Urinary bladder (tissue), 2 donors: ENCODE data around the gene EPPIN. TPM values are rescaled to one million over a fixed set of nuclear protein-coding genes. Genes with fewer than 3 reads are reported as not detected.

Experiments used
- polyA plus RNA-seq: library from polyadenylated mRNA; stranded (reverse); fragments of 200-250 nt; gene quantifications from one replicate; pipeline ENCODE4 v1.2.3, GENCODE V29; 2013
- small RNA-seq: library from RNA; depleted of rRNA; stranded (forward); fragments of <200 nt; gene quantifications from one replicate; pipeline ENCODE3, GENCODE V24; 2014
- total RNA-seq: library from RNA; depleted of rRNA; stranded (reverse); fragments of >200 nt; gene quantifications from one replicate; pipeline ENCODE4 v1.2.3, GENCODE V29; 2014
- donor health status: healthy.

EPPIN gene
- total and polyA plus RNA-seq, 2 donors = not detected

Small RNAs within 50 kb of the gene (small RNA-seq; reads per million reads assigned to genes)
- not detected for gene AL031663.1
- not detected for gene HSPD1P21
- gene RNA5SP485 = not detected

Other genes with a start within 250 kb of the EPPIN start
- not detected for gene RBPJL, start 240.6 kb downstream of the EPPIN start, total RNA-seq
- not detected for gene RBPJL, start 240.6 kb downstream of the EPPIN start, polyA plus RNA-seq
- 1.5 TPM for gene MATN4, start 239.1 kb downstream of the EPPIN start, total RNA-seq
- 0.58 TPM for gene MATN4, start 239.1 kb downstream of the EPPIN start, polyA plus RNA-seq
- 28.9 TPM for gene SDC4, start 199.0 kb downstream of the EPPIN start, total RNA-seq
- gene SDC4, start 199.0 kb downstream of the EPPIN start, polyA plus RNA-seq = 110 TPM
- gene SYS1, start 184.2 kb downstream of the EPPIN start, total RNA-seq = 19.5 TPM
- 39.4 TPM for gene SYS1, start 184.2 kb downstream of the EPPIN start, polyA plus RNA-seq
- gene TP53TG5, start 169.1 kb downstream of the EPPIN start, total RNA-seq = 0.69 TPM
- 0.96 TPM for gene TP53TG5, start 169.1 kb downstream of the EPPIN start, polyA plus RNA-seq
- 15.5 TPM for gene DBNDD2, start 139.1 kb downstream of the EPPIN start, total RNA-seq
- 194 TPM for gene DBNDD2, start 139.1 kb downstream of the EPPIN start, polyA plus RNA-seq
- gene PIGT, start 131.3 kb downstream of the EPPIN start, total RNA-seq = 30.5 TPM
- 121 TPM for gene PIGT, start 131.3 kb downstream of the EPPIN start, polyA plus RNA-seq
- gene WFDC2, start 77.6 kb downstream of the EPPIN start, total RNA-seq = not detected
- gene WFDC2, start 77.6 kb downstream of the EPPIN start, polyA plus RNA-seq = 430 TPM
- gene SPINT3, start 31.8 kb downstream of the EPPIN start, total RNA-seq = not detected
- not detected for gene SPINT3, start 31.8 kb downstream of the EPPIN start, polyA plus RNA-seq
- gene WFDC6, start 7.9 kb downstream of the EPPIN start, total RNA-seq = not detected
- not detected for gene WFDC6, start 7.9 kb downstream of the EPPIN start, polyA plus RNA-seq
- gene WFDC8, start 31.9 kb upstream of the EPPIN start, total RNA-seq = not detected
- not detected for gene WFDC8, start 31.9 kb upstream of the EPPIN start, polyA plus RNA-seq
- gene WFDC10A, start 82.3 kb upstream of the EPPIN start, total RNA-seq = not detected
- not detected for gene WFDC10A, start 82.3 kb upstream of the EPPIN start, polyA plus RNA-seq
- not detected for gene WFDC9, start 83.9 kb upstream of the EPPIN start, total RNA-seq
- not detected for gene WFDC9, start 83.9 kb upstream of the EPPIN start, polyA plus RNA-seq
- gene WFDC11, start 122.8 kb upstream of the EPPIN start, total RNA-seq = not detected
- not detected for gene WFDC11, start 122.8 kb upstream of the EPPIN start, polyA plus RNA-seq
- 0.37 TPM for gene WFDC13, start 154.6 kb upstream of the EPPIN start, total RNA-seq
- 0.14 TPM for gene WFDC13, start 154.6 kb upstream of the EPPIN start, polyA plus RNA-seq
- gene WFDC10B, start 157.6 kb upstream of the EPPIN start, total RNA-seq = not detected
- 6.9 TPM for gene WFDC10B, start 157.6 kb upstream of the EPPIN start, polyA plus RNA-seq
- gene SPINT4, start 174.9 kb upstream of the EPPIN start, total RNA-seq = not detected
- gene SPINT4, start 174.9 kb upstream of the EPPIN start, polyA plus RNA-seq = not detected
- gene WFDC3, start 244.5 kb upstream of the EPPIN start, total RNA-seq = 0.90 TPM
- 31.5 TPM for gene WFDC3, start 244.5 kb upstream of the EPPIN start, polyA plus RNA-seq
- gene DNTTIP1, start 244.6 kb upstream of the EPPIN start, total RNA-seq = 8.1 TPM
- gene DNTTIP1, start 244.6 kb upstream of the EPPIN start, polyA plus RNA-seq = 67.0 TPM